ENCODE measurements around the gene NHLRC4. TPM values are rescaled to one million over a fixed set of nuclear protein-coding genes. Genes with fewer than 3 reads are reported as not detected.

Gene NHLRC4
- total and polyA plus RNA-seq, 2 of the 13 experiments (the other 11 are each of a cell fraction or from before 2014, with no cell fraction given), result 0.40 to 0.59 TPM

DNA sequence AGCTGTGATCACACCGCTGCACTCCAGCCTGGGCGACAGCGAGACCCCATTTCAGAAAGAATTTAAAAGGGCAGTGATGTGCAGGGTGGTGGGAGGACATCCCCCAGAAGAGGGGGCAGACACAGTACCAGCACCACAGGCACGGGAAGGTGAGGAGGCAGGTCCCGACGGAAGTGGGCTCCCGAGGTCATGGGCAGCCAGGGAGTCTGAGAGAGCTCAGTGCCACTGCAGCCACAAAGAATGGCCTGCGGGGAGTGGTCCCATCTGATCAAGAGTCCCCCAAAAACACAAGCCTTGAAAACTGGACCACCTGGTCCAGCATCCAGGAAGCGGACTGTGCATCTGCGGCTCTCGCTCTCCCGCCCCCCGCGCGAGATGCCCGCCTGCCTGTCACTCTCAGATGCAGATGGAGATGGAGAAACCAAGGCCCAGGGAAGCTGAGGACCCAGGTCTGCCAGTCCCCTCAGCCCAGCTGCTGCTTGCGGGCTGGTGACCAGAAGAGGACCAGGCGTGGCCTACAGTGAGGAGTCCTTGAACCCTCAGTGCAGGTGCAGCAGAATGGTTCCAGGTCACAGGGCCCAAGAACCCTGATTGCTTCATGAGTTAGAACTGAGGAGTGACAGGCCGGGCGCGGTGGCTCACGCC is 43.6 kb upstream of the NHLRC4 start (continued):
- TF ChIP-seq ZNF10 (CRISPR knock-in tag; IDR thresholded peaks at IDR 0.05; ENCODE audit: borderline replicate concordance, low read depth) (no peak), NR2F2 (IDR thresholded peaks at IDR 0.05; ENCODE audit: borderline replicate concordance, low read depth) (no peak), ZNF432 (CRISPR knock-in tag; IDR thresholded peaks at IDR 0.05; ENCODE audit: borderline replicate concordance) (no peak), NKX3-1 (CRISPR knock-in tag; IDR thresholded peaks at IDR 0.05) (no peak), ZNF644 (CRISPR knock-in tag; IDR thresholded peaks at IDR 0.05; ENCODE audit: low read depth) (no peak), E2F2 (CRISPR knock-in tag; IDR thresholded peaks at IDR 0.05; ENCODE audit: borderline replicate concordance) (no peak), ZSCAN9 (CRISPR knock-in tag; IDR thresholded peaks at IDR 0.05; ENCODE audit: borderline replicate concordance) (no peak), POLR2A (IDR thresholded peaks at IDR 0.05; ENCODE audit: insufficient read depth in 1 of 2, low read depth in 2 of 2, low read length in 2 of 2) (peak in 1 of 2 experiments; percentile 67; a peak in 3 of 4 replicates), RAD51 (IDR thresholded peaks at IDR 0.05; ENCODE audit: borderline replicate concordance) (no peak), JARID2 (CRISPR knock-in tag; IDR thresholded peaks at IDR 0.05; ENCODE audit: insufficient replicate concordance) (no peak), ZNF580 (CRISPR knock-in tag; IDR thresholded peaks at IDR 0.05; ENCODE audit: borderline replicate concordance, low read depth) (no peak), MZF1 (CRISPR knock-in tag; IDR thresholded peaks at IDR 0.05; ENCODE audit: borderline replicate concordance) (no peak), PAWR (CRISPR knock-in tag; IDR thresholded peaks at IDR 0.05; ENCODE audit: borderline replicate concordance) (no peak), ZNF253 (CRISPR knock-in tag; IDR thresholded peaks at IDR 0.05; ENCODE audit: borderline replicate concordance) (no peak), IKZF1 (IDR thresholded peaks at IDR 0.05) (no peak), ZNF781 (CRISPR knock-in tag; IDR thresholded peaks at IDR 0.05; ENCODE audit: borderline replicate concordance, not compliant biosample characterization) (no peak), ZC3H13 (CRISPR knock-in tag; IDR thresholded peaks at IDR 0.05) (peak; percentile 87), ZNF607 (CRISPR knock-in tag; IDR thresholded peaks at IDR 0.05; ENCODE audit: borderline replicate concordance) (no peak), ZNF180 (CRISPR knock-in tag; IDR thresholded peaks at IDR 0.05; ENCODE audit: borderline replicate concordance, low read depth) (no peak), TBL1XR1 (IDR thresholded peaks at IDR 0.05; ENCODE audit: borderline replicate concordance, low read length, partially characterized antibody) (no peak), PAF1 (CRISPR knock-in tag; IDR thresholded peaks at IDR 0.05) (no peak; the same call in 1 of the 2 replicates)
- TF ChIP-seq, protein P1, sequence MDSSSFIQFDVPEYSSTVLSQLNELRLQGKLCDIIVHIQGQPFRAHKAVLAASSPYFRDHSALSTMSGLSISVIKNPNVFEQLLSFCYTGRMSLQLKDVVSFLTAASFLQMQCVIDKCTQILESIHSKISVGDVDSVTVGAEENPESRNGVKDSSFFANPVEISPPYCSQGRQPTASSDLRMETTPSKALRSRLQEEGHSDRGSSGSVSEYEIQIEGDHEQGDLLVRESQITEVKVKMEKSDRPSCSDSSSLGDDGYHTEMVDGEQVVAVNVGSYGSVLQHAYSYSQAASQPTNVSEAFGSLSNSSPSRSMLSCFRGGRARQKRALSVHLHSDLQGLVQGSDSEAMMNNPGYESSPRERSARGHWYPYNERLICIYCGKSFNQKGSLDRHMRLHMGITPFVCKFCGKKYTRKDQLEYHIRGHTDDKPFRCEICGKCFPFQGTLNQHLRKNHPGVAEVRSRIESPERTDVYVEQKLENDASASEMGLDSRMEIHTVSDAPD (CRISPR knock-in tag; IDR thresholded peaks at IDR 0.05), result no peak
- TF ChIP-seq, protein P2, sequence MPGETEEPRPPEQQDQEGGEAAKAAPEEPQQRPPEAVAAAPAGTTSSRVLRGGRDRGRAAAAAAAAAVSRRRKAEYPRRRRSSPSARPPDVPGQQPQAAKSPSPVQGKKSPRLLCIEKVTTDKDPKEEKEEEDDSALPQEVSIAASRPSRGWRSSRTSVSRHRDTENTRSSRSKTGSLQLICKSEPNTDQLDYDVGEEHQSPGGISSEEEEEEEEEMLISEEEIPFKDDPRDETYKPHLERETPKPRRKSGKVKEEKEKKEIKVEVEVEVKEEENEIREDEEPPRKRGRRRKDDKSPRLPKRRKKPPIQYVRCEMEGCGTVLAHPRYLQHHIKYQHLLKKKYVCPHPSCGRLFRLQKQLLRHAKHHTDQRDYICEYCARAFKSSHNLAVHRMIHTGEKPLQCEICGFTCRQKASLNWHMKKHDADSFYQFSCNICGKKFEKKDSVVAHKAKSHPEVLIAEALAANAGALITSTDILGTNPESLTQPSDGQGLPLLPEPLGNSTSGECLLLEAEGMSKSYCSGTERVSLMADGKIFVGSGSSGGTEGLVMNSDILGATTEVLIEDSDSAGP (CRISPR knock-in tag; IDR thresholded peaks at IDR 0.05; ENCODE audit: borderline replicate concordance), result 0 out of 2 replicates have a peak, but pooled peaks have one; percentile 29
